Activated CD8-positive, alpha-beta memory T cell treated with anti-CD3 and anti-CD28 coated beads, Interleukin-2, amount 50 U/mL, for 48 hours (primary cell): ENCODE results near the gene SNUPN.
"Not testable (repeated sequence)": the region's sequence is repeated elsewhere in the genome, so short reads cannot be mapped to it uniquely, and the experiment has no call there.

Experiments used
- DNase-seq: peaks from one replicate; pipeline ENCODE4 v3.0.0-alpha.2; 2020

The SNUPN gene

GRCh38 chr15:75653347-75653913 is 27.9 kb upstream of the SNUPN start:
- DNase-seq = no peak

- no peak for DNase-seq
Observed at GRCh38 chr15:75651810-75652543, 26.5 kb upstream of the SNUPN start.

- DNase-seq = no peak
Observed at GRCh38 chr15:75650908-75651809, 25.6 kb upstream of the SNUPN start.

- DNase-seq = no peak
Observed at GRCh38 chr15:75649848-75650247, 24.3 kb upstream of the SNUPN start.

- no peak for DNase-seq
Observed at GRCh38 chr15:75649045-75649761, 23.7 kb upstream of the SNUPN start.

GRCh38 chr15:75648156-75649000 is 22.9 kb upstream of the SNUPN start:
- no peak for DNase-seq

GRCh38 chr15:75647370-75648155 is 22.0 kb upstream of the SNUPN start, which contains the start of gene SNX33:
Gene SNX33, plus strand, starts transcription at chr15:75647912. Its CDS starts 1,191 bp downstream, at chr15:75649103.
- DNase-seq = peak; percentile 80

GRCh38 chr15:75646944-75647364 is 21.4 kb upstream of the SNUPN start:
- DNase-seq = peak; percentile 60

GRCh38 chr15:75646112-75646943 is 20.8 kb upstream of the SNUPN start:
- DNase-seq = no peak

GRCh38 chr15:75644376-75644775 is 18.9 kb upstream of the SNUPN start:
- DNase-seq = no peak

GRCh38 chr15:75641603-75642002 is 16.1 kb upstream of the SNUPN start:
- no peak for DNase-seq

GRCh38 chr15:75641179-75641503 is 15.6 kb upstream of the SNUPN start:
- no peak for DNase-seq

- DNase-seq = peak; percentile 86
Observed at GRCh38 chr15:75640483-75641178, 15.1 kb upstream of the SNUPN start.

- DNase-seq = peak; percentile 93
Observed at GRCh38 chr15:75639709-75640482, 14.4 kb upstream of the SNUPN start, which contains the start of gene IMP3. Gene IMP3, minus strand, starts transcription at chr15:75640224. Its CDS starts 56 bp downstream, at chr15:75640168.

GRCh38 chr15:75639191-75639708 is 13.7 kb upstream of the SNUPN start:
- DNase-seq = no peak

- no peak for DNase-seq
Observed at GRCh38 chr15:75637245-75638009, 11.9 kb upstream of the SNUPN start.

- no peak for DNase-seq
Observed at GRCh38 chr15:75636026-75636425, 10.5 kb upstream of the SNUPN start.

GRCh38 chr15:75633922-75634321 is 8.4 kb upstream of the SNUPN start:
- DNase-seq = not testable (repeated sequence)
